Spleen (tissue), 7 donors: Measurements from ENCODE around the gene CLDN17.

Source experiments
- POLR2A ChIP-seq, 3 donors: fragments of 450-650 bp; IDR thresholded peaks; one replicate each; pipeline ENCODE4 v1.5.1; 2017; ENCODE audit warnings: antibody characterized with exemption in 3 of 3, mild to moderate bottlenecking in 1 of 3
- TF ChIP-seq, protein P1 (sequence below), 11 experiments: fragments of 200-600 bp in 7 of 11; fragments of 450-650 bp in 4 of 11; sonication (generic) in 4 of 11; IDR thresholded peaks in 8 of 11; conservative IDR thresholded peaks in 3 of 11; 1 replicate in 7 of 11; 2 replicates in 4 of 11; pipeline versions ENCODE4 v1.4.0 to v1.8.0; 2016 to 2021; ENCODE audit warnings: antibody characterized with exemption in 11 of 11, inconsistent platforms in 4 of 11, mild to moderate bottlenecking in 1 of 11
- donor health status: DM: no; HTN: no; CAD: no; lungs with moderate emphysema.
- donor health status: DM: no; HTN: no; CAD: no.
- donor health status: DM: no; HTN: no; CAD: no.

DNA sequence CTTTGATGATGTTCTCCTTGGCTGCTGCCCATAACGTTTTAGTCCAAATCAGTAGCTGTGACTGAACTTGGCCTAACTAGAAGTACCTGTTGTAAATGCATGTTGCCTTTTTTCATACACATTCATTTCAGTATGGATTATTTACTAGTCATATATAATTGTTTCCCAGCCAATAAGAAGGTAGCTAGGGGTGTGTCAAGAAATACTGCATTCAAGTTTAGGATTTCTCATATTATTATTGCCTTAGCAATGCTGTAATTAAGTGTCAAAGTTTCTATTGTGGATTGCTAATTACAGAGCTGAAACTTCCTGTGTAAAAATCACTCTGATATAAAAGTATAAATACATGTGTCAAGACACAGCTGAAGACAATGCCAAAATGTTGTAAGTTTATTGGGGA lies at the start of gene CLDN17:
- TF ChIP-seq, protein P1, sequence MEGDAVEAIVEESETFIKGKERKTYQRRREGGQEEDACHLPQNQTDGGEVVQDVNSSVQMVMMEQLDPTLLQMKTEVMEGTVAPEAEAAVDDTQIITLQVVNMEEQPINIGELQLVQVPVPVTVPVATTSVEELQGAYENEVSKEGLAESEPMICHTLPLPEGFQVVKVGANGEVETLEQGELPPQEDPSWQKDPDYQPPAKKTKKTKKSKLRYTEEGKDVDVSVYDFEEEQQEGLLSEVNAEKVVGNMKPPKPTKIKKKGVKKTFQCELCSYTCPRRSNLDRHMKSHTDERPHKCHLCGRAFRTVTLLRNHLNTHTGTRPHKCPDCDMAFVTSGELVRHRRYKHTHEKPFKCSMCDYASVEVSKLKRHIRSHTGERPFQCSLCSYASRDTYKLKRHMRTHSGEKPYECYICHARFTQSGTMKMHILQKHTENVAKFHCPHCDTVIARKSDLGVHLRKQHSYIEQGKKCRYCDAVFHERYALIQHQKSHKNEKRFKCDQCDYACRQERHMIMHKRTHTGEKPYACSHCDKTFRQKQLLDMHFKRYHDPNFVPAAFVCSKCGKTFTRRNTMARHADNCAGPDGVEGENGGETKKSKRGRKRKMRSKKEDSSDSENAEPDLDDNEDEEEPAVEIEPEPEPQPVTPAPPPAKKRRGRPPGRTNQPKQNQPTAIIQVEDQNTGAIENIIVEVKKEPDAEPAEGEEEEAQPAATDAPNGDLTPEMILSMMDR (IDR thresholded peaks at IDR 0.05 in 8 of 11, conservative IDR thresholded peaks at IDR 0.05 in 3 of 11): no peak
- no peak for TF ChIP-seq POLR2A (IDR thresholded peaks at IDR 0.05)
